NCI-H146 treated with DMSO at 0.1 percent for 48 hours (cell line): Measurements from ENCODE around the gene HADHA.
A peak's percentile ranks its signal among the peaks of the same experiment; 100 is the strongest.

Experiments used
- DNase-seq: peaks from one replicate; lab custom pipeline; 2025; ENCODE audit not compliant: unreplicated experiment; lab: John Stamatoyannopoulos, UW

The HADHA gene

GRCh38 chr2:26144953-26145680 is 99.3 kb downstream of the HADHA start:
- DNase-seq: peak; percentile 10

- no peak for DNase-seq
Observed at GRCh38 chr2:26144031-26144430, 100.4 kb downstream of the HADHA start.

GRCh38 chr2:26141145-26141769 is 103.2 kb downstream of the HADHA start:
- DNase-seq: no peak
